H9 (cell line): Measurements from ENCODE around the gene CRACDL. TPM values are rescaled to one million over a fixed set of nuclear protein-coding genes. Genes with fewer than 3 reads are reported as not detected.

Source experiments
- DNase-seq: peaks from one replicate; pipeline ENCODE4 v3.0.0-alpha.2; 2017
- H2AFZ ChIP-seq: one replicate; pipeline ENCODE4 v1.6.1; 2013; ENCODE audit warnings: mild to moderate bottlenecking, low read length, control low read depth, moderate library complexity
- H2AK5ac ChIP-seq: 2 replicates; pipeline ENCODE4 v1.6.1; 2013; ENCODE audit warnings: low read length, control low read depth, mixed read lengths; ENCODE audit not compliant: insufficient read length
- H2BK120ac ChIP-seq: one replicate; pipeline ENCODE4 v1.6.1; 2013; ENCODE audit warnings: low read depth, mild to moderate bottlenecking, low read length, control low read depth, inconsistent platforms; ENCODE audit not compliant: poor library complexity, severe bottlenecking
- H2BK12ac ChIP-seq: 2 replicates; pipeline ENCODE4 v1.6.1; 2013; ENCODE audit warnings: low read length, control low read depth, mixed read lengths, low read depth; ENCODE audit not compliant: insufficient read length
- H2BK15ac ChIP-seq: 2 replicates; pipeline ENCODE4 v1.6.1; 2013; ENCODE audit warnings: low read depth, low read length, control low read depth
- H2BK20ac ChIP-seq: one replicate; pipeline ENCODE4 v1.6.1; 2013; ENCODE audit warnings: low read depth, mild to moderate bottlenecking, low read length, control low read depth, inconsistent platforms; ENCODE audit not compliant: poor library complexity, severe bottlenecking
- H2BK5ac ChIP-seq: 2 replicates; pipeline ENCODE4 v1.6.1; 2013; ENCODE audit warnings: low read length, control low read depth, mixed read lengths; ENCODE audit not compliant: insufficient read length
- H3K14ac ChIP-seq: 2 replicates; pipeline ENCODE4 v1.6.1; 2013; ENCODE audit warnings: low read length, control low read depth; ENCODE audit not compliant: insufficient read depth
- H3K18ac ChIP-seq: 2 replicates; pipeline ENCODE4 v1.6.1; 2013; ENCODE audit warnings: low read depth, mild to moderate bottlenecking, mixed read lengths, low read length, control low read depth; ENCODE audit not compliant: insufficient read length
- H3K23ac ChIP-seq: 2 replicates; pipeline ENCODE4 v1.6.1; 2013; ENCODE audit warnings: low read length, control low read depth, mixed read lengths, low read depth; ENCODE audit not compliant: insufficient read length
- H3K23me2 ChIP-seq: 2 replicates; pipeline ENCODE4 v1.6.1; 2013; ENCODE audit warnings: low read depth, mild to moderate bottlenecking, mixed read lengths, low read length, control low read depth; ENCODE audit not compliant: insufficient read length, poor library complexity, severe bottlenecking
- H3K27ac ChIP-seq: 2 replicates; pipeline ENCODE4 v1.5.1; 2013; ENCODE audit warnings: low read length, control low read depth, mixed read lengths, low read depth; ENCODE audit not compliant: insufficient read length
- H3K27me3 ChIP-seq: 2 replicates; pipeline ENCODE4 v1.6.1; 2013; ENCODE audit warnings: low read length, control low read depth, inconsistent platforms; ENCODE audit not compliant: insufficient read depth
- H3K4ac ChIP-seq: 2 replicates; pipeline ENCODE4 v1.6.1; 2013; ENCODE audit warnings: low read depth, mild to moderate bottlenecking, control low read depth, inconsistent platforms, low read length, moderate library complexity
- H3K4me1 ChIP-seq: 2 replicates; pipeline ENCODE4 v1.6.1; 2013; ENCODE audit warnings: low read length, control low read depth, inconsistent platforms; ENCODE audit not compliant: insufficient read depth
- H3K4me2 ChIP-seq: 2 replicates; pipeline ENCODE4 v1.6.1; 2013; ENCODE audit warnings: low read length, control low read depth, mixed read lengths; ENCODE audit not compliant: insufficient read length, insufficient read depth
- H3K56ac ChIP-seq: 2 replicates; pipeline ENCODE4 v1.6.1; 2013; ENCODE audit warnings: low read depth, mild to moderate bottlenecking, mixed read lengths, low read length, control low read depth; ENCODE audit not compliant: insufficient read length
- H3K79me1 ChIP-seq: 2 replicates; pipeline ENCODE4 v1.6.1; 2013; ENCODE audit warnings: low read depth, mild to moderate bottlenecking, moderate library complexity, low read length, control low read depth, inconsistent platforms; ENCODE audit not compliant: insufficient read depth, poor library complexity, severe bottlenecking
- H3K79me2 ChIP-seq: 2 replicates; pipeline ENCODE4 v1.6.1; 2013; ENCODE audit warnings: low read length, control low read depth, inconsistent platforms; ENCODE audit not compliant: insufficient read depth
- H3K9ac ChIP-seq: 2 replicates; pipeline ENCODE4 v1.6.1; 2013; ENCODE audit warnings: low read length, control low read depth, mixed read lengths; ENCODE audit not compliant: insufficient read length; ENCODE audit errors: extremely low read depth
- H3K9me3 ChIP-seq: one replicate; pipeline ENCODE4 v1.6.1; 2013; ENCODE audit warnings: low read depth, low read length, inconsistent platforms; ENCODE audit not compliant: control insufficient read depth
- H3T11ph ChIP-seq: one replicate; pipeline ENCODE4 v1.6.1; 2013; ENCODE audit warnings: mild to moderate bottlenecking, low read length, control low read depth, inconsistent platforms
- H4K20me1 ChIP-seq: one replicate; pipeline ENCODE4 v1.6.1; 2013; ENCODE audit not compliant: control insufficient read depth, insufficient read length, insufficient read depth
- H4K5ac ChIP-seq: 2 replicates; pipeline ENCODE4 v1.6.1; 2013; ENCODE audit warnings: low read depth, mild to moderate bottlenecking, mixed read lengths, low read length, control low read depth; ENCODE audit not compliant: insufficient read length
- H4K8ac ChIP-seq: replicated peaks from 2 replicates; pipeline ENCODE4 v1.6.1; 2013; ENCODE audit warnings: low read length, control low read depth, mixed read lengths, low read depth; ENCODE audit not compliant: insufficient read length
- H4K91ac ChIP-seq: 2 replicates; pipeline ENCODE4 v1.6.1; 2013; ENCODE audit warnings: low read depth, mild to moderate bottlenecking, moderate library complexity, mixed read lengths, low read length, control low read depth; ENCODE audit not compliant: insufficient read length
- H3K27ac Mint-ChIP-seq, 3 experiments: 2 replicates in 2 of 3; 3 replicates in 1 of 3; pipeline ENCODE4 v1.8.0; 2020 to 2021; ENCODE audit warnings: mixed read lengths in 3 of 3, mild to moderate bottlenecking in 1 of 3, moderate library complexity in 1 of 3
- H3K27me3 Mint-ChIP-seq: 2 replicates; pipeline ENCODE4 v1.8.0; 2021; ENCODE audit warnings: low read depth, mild to moderate bottlenecking, moderate library complexity, mixed read lengths
- H3K36me3 Mint-ChIP-seq, 3 experiments: 2 replicates in 2 of 3; 3 replicates in 1 of 3; pipeline ENCODE4 v1.8.0; 2020 to 2021; ENCODE audit warnings: low read depth in 3 of 3, mixed read lengths in 3 of 3; ENCODE audit not compliant: insufficient read depth in 1 of 3
- H3K4me1 Mint-ChIP-seq, 2 experiments: 2 replicates each; pipeline ENCODE4 v1.8.0; 2020; ENCODE audit warnings: mixed read lengths in 2 of 2
- H3K4me3 Mint-ChIP-seq, 2 experiments: 2 replicates in 1 of 2; 3 replicates in 1 of 2; pipeline ENCODE4 v1.8.0; 2020 to 2021; ENCODE audit warnings: mild to moderate bottlenecking in 2 of 2, mixed read lengths in 2 of 2, moderate library complexity in 1 of 2
- H3K9me3 Mint-ChIP-seq, 2 experiments: 2 replicates in 1 of 2; 3 replicates in 1 of 2; pipeline ENCODE4 v1.8.0; 2020; ENCODE audit warnings: mild to moderate bottlenecking in 2 of 2, mixed read lengths in 2 of 2, moderate library complexity in 1 of 2
- WGBS: extraction: QIAGEN DNeasy Blood & Tissue Kit; methylation state at CpG from one replicate; pipeline ENCODE4 v1.1.7; 2013; ENCODE audit warnings: missing lambda C conversion rate, low lambda C conversion rate, mixed read lengths; ENCODE audit not compliant: insufficient read length; ENCODE audit errors: extremely low coverage; 5-methylcytosine and 5-hydroxymethylcytosine counted together
- total RNA-seq: library from RNA; stranded (reverse); gene quantifications from 2 replicates; pipeline ENCODE4 v1.2.1, GENCODE V29; 2021
- TF ChIP-seq, protein P1 (sequence below): fragments of 200-600 bp; sonication (generic); conservative IDR thresholded peaks from 3 replicates; pipeline ENCODE4 v1.8.0; 2021; ENCODE audit warnings: antibody characterized with exemption, mild to moderate bottlenecking

The CRACDL gene
- total RNA-seq, 1 experiment from 2014 or later = 0.48 TPM

DNA sequence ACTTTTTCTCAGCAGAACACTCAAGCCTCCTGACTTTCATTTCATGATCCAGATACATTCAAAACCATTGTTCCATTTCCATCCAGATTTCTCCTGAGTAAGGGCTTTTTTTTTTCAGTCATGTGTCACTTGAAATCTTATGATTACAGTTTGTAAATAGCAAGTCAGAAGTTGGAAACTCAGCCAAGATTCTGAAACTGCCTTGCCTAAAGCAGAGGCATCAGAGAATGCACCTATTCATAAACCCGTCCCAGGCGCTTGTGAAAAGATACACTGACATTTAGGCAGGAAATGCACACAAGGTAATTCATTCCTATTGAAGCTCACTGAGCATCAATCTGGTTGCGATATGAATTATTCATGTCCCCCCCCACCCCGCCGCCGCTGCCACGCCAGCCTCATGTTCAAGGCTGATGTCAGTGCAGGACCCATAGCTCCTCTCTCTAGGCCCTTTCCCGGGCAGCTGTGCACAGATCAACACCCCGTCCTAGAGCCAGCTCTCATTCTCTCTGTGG, 174.7 kb downstream of the CRACDL start:
- Histone ChIP-seq H2AFZ (no peak overlapping the region), H3T11ph (no peak overlapping the region), H2AK5ac (no peak overlapping the region), H2BK12ac (no peak overlapping the region), H4K20me1 (no peaks in the 10 kb centered on the region), H3K18ac (no peak overlapping the region), H3K4me2 (no peak overlapping the region), H3K79me1 (no peaks in the 10 kb centered on the region), H3K79me2 (no peaks in the 10 kb centered on the region), H3K4ac (no peak overlapping the region), H3K9ac (no peak overlapping the region), H3K56ac (no peak overlapping the region), H3K23ac (no peak overlapping the region), H2BK20ac (no peak overlapping the region), H2BK120ac (no peak overlapping the region), H3K14ac (no peak overlapping the region), H4K8ac (no peak overlapping the region), H2BK5ac (no peak overlapping the region), H2BK15ac (no peak overlapping the region), H3K27me3 (no peaks in the 10 kb centered on the region), H3K23me2 (no peaks in the 10 kb centered on the region), H4K5ac (no peak overlapping the region), H4K91ac (no peak overlapping the region), H3K9me3 (no peaks in the 10 kb centered on the region), H3K27ac (no peak overlapping the region), H3K4me1 (no peaks in the 10 kb centered on the region)
- no peak for DNase-seq
- no peak overlapping the region for H3K27ac Mint-ChIP-seq
- no peaks in the 10 kb centered on the region; the same call in 1 of the 2 replicates for H3K27me3 Mint-ChIP-seq
- TF ChIP-seq, protein P1, sequence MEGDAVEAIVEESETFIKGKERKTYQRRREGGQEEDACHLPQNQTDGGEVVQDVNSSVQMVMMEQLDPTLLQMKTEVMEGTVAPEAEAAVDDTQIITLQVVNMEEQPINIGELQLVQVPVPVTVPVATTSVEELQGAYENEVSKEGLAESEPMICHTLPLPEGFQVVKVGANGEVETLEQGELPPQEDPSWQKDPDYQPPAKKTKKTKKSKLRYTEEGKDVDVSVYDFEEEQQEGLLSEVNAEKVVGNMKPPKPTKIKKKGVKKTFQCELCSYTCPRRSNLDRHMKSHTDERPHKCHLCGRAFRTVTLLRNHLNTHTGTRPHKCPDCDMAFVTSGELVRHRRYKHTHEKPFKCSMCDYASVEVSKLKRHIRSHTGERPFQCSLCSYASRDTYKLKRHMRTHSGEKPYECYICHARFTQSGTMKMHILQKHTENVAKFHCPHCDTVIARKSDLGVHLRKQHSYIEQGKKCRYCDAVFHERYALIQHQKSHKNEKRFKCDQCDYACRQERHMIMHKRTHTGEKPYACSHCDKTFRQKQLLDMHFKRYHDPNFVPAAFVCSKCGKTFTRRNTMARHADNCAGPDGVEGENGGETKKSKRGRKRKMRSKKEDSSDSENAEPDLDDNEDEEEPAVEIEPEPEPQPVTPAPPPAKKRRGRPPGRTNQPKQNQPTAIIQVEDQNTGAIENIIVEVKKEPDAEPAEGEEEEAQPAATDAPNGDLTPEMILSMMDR = no peak
- H3K9me3 Mint-ChIP-seq = no peaks in the 10 kb centered on the region
- H3K36me3 Mint-ChIP-seq = no peaks in the 10 kb centered on the region
- WGBS = no CpG with 5 or more reads among the region's 9 CpGs
- H3K4me3 Mint-ChIP-seq = no peak overlapping the region
- H3K4me1 Mint-ChIP-seq = no peaks in the 10 kb centered on the region
